Common myeloid progenitor, CD34-positive (primary cell): ENCODE results near the gene CLTC.
"Not testable (repeated sequence)": the region's sequence is repeated elsewhere in the genome, so short reads cannot be mapped to it uniquely, and the experiment has no call there.

Source experiments
- CTCF ChIA-PET: fragments of 350-600 bp; sonication (Branson Sonifier 250); formaldehyde crosslinking; loops from one replicate; lab custom pipeline; 2021; ENCODE audit warnings: antibody characterized with exemption; lab: Charles Lee
- POLR2A ChIA-PET: fragments of 350-600 bp; sonication (Branson Sonifier 250); formaldehyde crosslinking; loops from one replicate; lab custom pipeline; 2021; ENCODE audit warnings: antibody characterized with exemption; lab: Charles Lee
- DNase-seq, 3 donors: peaks; one replicate each; pipeline versions ENCODE4 v3.0.0 to v3.0.0-alpha.2; 2013
- H3K27ac ChIP-seq, 2 experiments: 1 replicate in 1 of 2; 2 replicates in 1 of 2; pipeline ENCODE4 v1.7.0; 2013; ENCODE audit warnings: inconsistent platforms in 2 of 2, low read length in 2 of 2, mild to moderate bottlenecking in 2 of 2, low read depth in 1 of 2, moderate library complexity in 1 of 2; ENCODE audit not compliant: severe bottlenecking in 2 of 2, insufficient read depth in 1 of 2, poor library complexity in 1 of 2
- H3K27me3 ChIP-seq, 5 experiments: replicated peaks in 2 of 5; 1 replicate in 3 of 5; 2 replicates in 2 of 5; pipeline versions ENCODE4 v1.6.1 to v1.7.0; 2013; ENCODE audit warnings: low read length in 4 of 5, mild to moderate bottlenecking in 2 of 5, moderate library complexity in 2 of 5, inconsistent platforms in 1 of 5; ENCODE audit not compliant: insufficient read depth in 5 of 5, control insufficient read depth in 4 of 5
- H3K36me3 ChIP-seq, 4 experiments: 1 replicate in 2 of 4; 2 replicates in 2 of 4; pipeline versions ENCODE4 v1.6.1 to v1.7.0; 2013; ENCODE audit warnings: low read length in 3 of 4, control low read depth in 1 of 4, mild to moderate bottlenecking in 1 of 4; ENCODE audit not compliant: control insufficient read depth in 4 of 4, insufficient read depth in 4 of 4
- H3K4me1 ChIP-seq, 4 experiments: 1 replicate in 3 of 4; 2 replicates in 1 of 4; pipeline versions ENCODE4 v1.6.1 to v1.7.1; 2013; ENCODE audit warnings: low read length in 3 of 4, mild to moderate bottlenecking in 3 of 4, control low read depth in 1 of 4, inconsistent platforms in 1 of 4, moderate library complexity in 1 of 4; ENCODE audit not compliant: control insufficient read depth in 4 of 4, insufficient read depth in 4 of 4; ENCODE audit errors: control extremely low read depth in 1 of 4
- H3K4me3 ChIP-seq, 7 experiments: 1 replicate in 4 of 7; 2 replicates in 3 of 7; pipeline versions ENCODE4 v1.5.1 to v1.7.0; 2013; ENCODE audit warnings: mild to moderate bottlenecking in 7 of 7, low read length in 6 of 7, moderate library complexity in 6 of 7, inconsistent platforms in 2 of 7, low read depth in 2 of 7, control low read depth in 1 of 7; ENCODE audit not compliant: insufficient read depth in 4 of 7, control insufficient read depth in 1 of 7; ENCODE audit errors: extremely low read depth in 1 of 7
- H3K9me3 ChIP-seq, 5 experiments: 1 replicate in 4 of 5; 2 replicates in 1 of 5; pipeline versions ENCODE4 v1.6.1 to v1.7.1; 2013; ENCODE audit warnings: low read length in 4 of 5, mild to moderate bottlenecking in 2 of 5, inconsistent platforms in 1 of 5, low read depth in 1 of 5, moderate library complexity in 1 of 5; ENCODE audit not compliant: control insufficient read depth in 4 of 5, insufficient read depth in 2 of 5; ENCODE audit errors: control extremely low read depth in 1 of 5
- WGBS: methylation state at CpG from one replicate; pipeline ENCODE4 v1.1.5; 2013; ENCODE audit not compliant: insufficient coverage; 5-methylcytosine and 5-hydroxymethylcytosine counted together

Gene CLTC

GRCh38 chr17:59650642-59651041 is 30.9 kb downstream of the CLTC start:
- DNase-seq: no peak
- Histone ChIP-seq H3K9me3 (peaks cover 0 to 15% (median 10%) of the 10 kb centered on the region in 5 experiments), H3K27me3 (no peaks in the 10 kb centered on the region), H3K4me1 (no peaks in the 10 kb centered on the region), H3K36me3 (peaks cover 32 to 85% (median 58%) of the 10 kb centered on the region in 4 experiments), H3K4me3 (no peak overlapping the region), H3K27ac (no peak overlapping the region)
- WGBS: no CpG with 5 or more reads among the region's 1 CpG
- POLR2A ChIA-PET: no interaction called here
- CTCF ChIA-PET: interaction anchor here (1.1 kb wide), 1 partner anchor 10 kb away, joined by 3 read pairs; no protein-coding TSS in a partner anchor

DNA sequence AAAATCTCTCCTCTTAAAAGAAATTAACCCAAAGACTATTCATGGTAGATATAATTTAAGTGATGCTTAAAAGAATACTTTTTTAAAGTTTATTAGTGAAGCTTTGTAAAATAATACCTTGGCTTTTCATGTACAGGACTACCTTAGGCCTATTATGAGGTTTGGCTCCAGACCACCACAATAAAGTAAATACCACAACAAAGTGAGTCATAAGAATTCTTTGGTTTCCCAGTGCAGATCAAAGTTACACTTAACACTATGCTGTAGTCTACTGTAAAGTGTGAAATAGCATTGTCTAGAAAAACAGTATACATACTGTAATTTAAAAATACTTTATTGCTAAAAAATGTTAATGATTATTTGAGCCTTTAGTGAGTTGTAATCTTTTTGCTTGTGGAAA is 31.7 kb downstream of the CLTC start:
- no peak overlapping the region for H3K4me3 ChIP-seq
- ChIA-PET CTCF (no interaction called here), POLR2A (no interaction called here)
- no peaks in the 10 kb centered on the region for H3K27me3 ChIP-seq
- peaks cover 32 to 86% (median 60%) of the 10 kb centered on the region in 4 experiments for H3K36me3 ChIP-seq
- no peaks in the 10 kb centered on the region for H3K4me1 ChIP-seq
- no peak for DNase-seq
- H3K27ac ChIP-seq: no peak overlapping the region
- H3K9me3 ChIP-seq: peaks cover 0 to 15% (median 10%) of the 10 kb centered on the region in 5 experiments

GRCh38 chr17:59652119-59652518 is 32.4 kb downstream of the CLTC start:
- WGBS: no CpG with 5 or more reads among the region's 2 CpGs
- Histone ChIP-seq H3K27ac (no peak overlapping the region), H3K4me1 (no peaks in the 10 kb centered on the region), H3K4me3 (no peak overlapping the region), H3K9me3 (peaks cover 0 to 15% (median 10%) of the 10 kb centered on the region in 5 experiments), H3K27me3 (no peaks in the 10 kb centered on the region), H3K36me3 (peaks cover 34 to 87% (median 58%) of the 10 kb centered on the region in 4 experiments)
- ChIA-PET POLR2A (no interaction called here), CTCF (no interaction called here)
- no peak for DNase-seq

DNA sequence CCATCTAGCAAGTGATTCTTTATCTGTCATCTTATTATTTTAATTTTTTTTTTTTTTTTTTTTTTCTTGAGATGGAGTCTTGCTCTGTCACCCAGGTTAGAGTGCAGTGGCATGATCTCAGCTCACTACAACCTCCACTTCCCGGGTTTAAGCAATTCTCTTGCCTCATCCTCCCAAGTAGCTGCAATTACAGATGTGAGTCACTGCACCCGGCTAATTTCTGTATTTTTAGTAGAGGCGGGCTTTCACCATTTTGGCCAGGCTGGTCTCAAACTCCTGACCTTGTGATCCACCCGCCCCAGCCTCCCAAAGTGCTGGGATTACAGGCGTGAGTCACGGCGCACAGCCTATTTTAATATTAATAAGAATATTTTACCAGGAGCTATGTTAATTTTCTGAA is 36.9 kb downstream of the CLTC start:
- WGBS: 100% methylated on average over 2 of the region's 7 CpGs
- H3K27me3 ChIP-seq, POLR2A ChIA-PET, H3K4me3 ChIP-seq, DNase-seq, H3K27ac ChIP-seq, H3K4me1 ChIP-seq, CTCF ChIA-PET: not testable (repeated sequence)
- Histone ChIP-seq H3K36me3 (peaks cover 26 to 81% (median 50%) of the 10 kb centered on the region in 4 experiments), H3K9me3 (peaks cover 0 to 13% (median 10%) of the 10 kb centered on the region in 5 experiments)

GRCh38 chr17:59666235-59666634 is 46.5 kb downstream of the CLTC start:
- WGBS: 100% methylated on average over 2 of the region's 5 CpGs
- H3K4me3 ChIP-seq: no peak overlapping the region
- no peak overlapping the region for H3K27ac ChIP-seq
- POLR2A ChIA-PET: no interaction called here
- CTCF ChIA-PET: no interaction called here
- H3K36me3 ChIP-seq: peaks cover 18 to 61% (median 39%) of the 10 kb centered on the region in 4 experiments
- no peaks in the 10 kb centered on the region for H3K9me3 ChIP-seq
- DNase-seq: no peak
- H3K27me3 ChIP-seq: no peaks in the 10 kb centered on the region
- peaks cover 14 to 32% (median 24%) of the 10 kb centered on the region in 4 experiments for H3K4me1 ChIP-seq

DNA sequence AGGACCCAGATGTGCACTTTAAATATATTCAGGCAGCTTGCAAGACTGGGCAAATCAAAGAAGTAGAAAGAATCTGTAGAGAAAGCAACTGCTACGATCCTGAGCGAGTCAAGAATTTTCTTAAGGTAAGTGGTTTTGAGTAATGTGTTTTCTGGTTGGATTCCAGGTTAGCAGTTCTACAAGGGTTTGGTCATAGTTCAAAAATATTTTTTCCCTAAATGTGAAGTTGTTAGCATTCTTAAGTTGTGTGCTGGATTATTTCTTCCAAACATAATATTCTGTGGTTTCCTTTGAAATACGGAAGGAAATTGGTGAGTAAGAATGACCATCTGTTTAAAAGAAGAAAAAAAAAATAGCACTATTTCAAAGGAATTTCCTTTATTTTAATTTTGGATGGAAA is 49.1 kb downstream of the CLTC start:
- Histone ChIP-seq H3K4me3 (peak overlapping the region in 6 of 7 experiments; percentile 0 to 65 (median 38)), H3K27ac (peak overlapping the region; percentile 47 to 66), H3K36me3 (peaks cover 10 to 53% (median 26%) of the 10 kb centered on the region in 4 experiments), H3K9me3 (no peaks in the 10 kb centered on the region), H3K4me1 (peaks cover 14 to 32% (median 24%) of the 10 kb centered on the region in 4 experiments), H3K27me3 (no peaks in the 10 kb centered on the region)
- peak; percentile 29 to 79 (median 67) for DNase-seq
- CTCF ChIA-PET: interaction anchor here (0.7 to 1.9 kb wide), 2 partner anchors 21 to 216 kb away, joined by 4 read pairs; no protein-coding TSS in a partner anchor
- POLR2A ChIA-PET: interaction anchor here (1.0 to 2.7 kb wide), 2 partner anchors 49 kb away, joined by 4 to 8 read pairs; partner anchors contain the start of gene CLTC
- 0% methylated on average over 2 of the region's 3 CpGs for whole genome bisulfite sequencing

DNA sequence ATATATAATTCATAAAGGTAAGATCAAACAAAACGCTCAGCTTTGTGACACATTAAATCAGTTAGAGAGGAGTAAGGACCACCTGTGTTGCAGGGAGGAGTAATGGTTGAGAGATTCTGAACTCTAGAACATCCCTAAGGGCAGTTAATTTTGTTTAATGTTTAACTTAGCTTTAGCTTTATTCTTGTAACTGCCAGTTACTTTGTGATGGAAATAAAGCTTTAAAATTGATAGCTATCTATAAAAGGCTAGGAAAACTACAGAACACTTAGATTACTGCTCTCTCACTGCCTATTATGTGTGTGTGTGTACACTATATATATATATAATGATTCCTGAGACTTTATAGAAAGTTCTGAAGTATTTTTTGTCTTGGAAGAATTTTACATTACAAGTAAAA is 49.7 kb downstream of the CLTC start:
- Histone ChIP-seq H3K9me3 (no peaks in the 10 kb centered on the region), H3K36me3 (peaks cover 11 to 55% (median 27%) of the 10 kb centered on the region in 4 experiments), H3K4me1 (peaks cover 14 to 32% (median 24%) of the 10 kb centered on the region in 4 experiments), H3K27me3 (no peaks in the 10 kb centered on the region), H3K27ac (peak overlapping the region in 1 of 2 experiments; percentile 66), H3K4me3 (peak overlapping the region in 2 of 7 experiments; percentile 34 to 65)
- CTCF ChIA-PET: interaction anchor here (0.7 to 2.5 kb wide), 4 partner anchors 9 to 216 kb away, joined by 4 to 13 read pairs (median 4); no protein-coding TSS in a partner anchor
- DNase-seq: peak in 1 of 3 donors; percentile 11
- POLR2A ChIA-PET: interaction anchor here (2.7 kb wide), 1 partner anchor 50 kb away, joined by 8 read pairs; the partner anchor contains the start of gene CLTC
- 20% methylated on average over 1 of the region's 1 CpG for WGBS
